H1 (cell line): ENCODE results near the gene CACFD1. TPM values are rescaled to one million over a fixed set of nuclear protein-coding genes. Genes with fewer than 3 reads are reported as not detected.

Experiments used
- CTCF ChIA-PET: fragments of 300-600 bp; sonication (Branson Sonifier 250); formaldehyde crosslinking; loops from one replicate; lab custom pipeline; 2021; ENCODE audit not compliant: partially characterized antibody; lab: Charles Lee
- POLR2A ChIA-PET: fragments of 300-600 bp; sonication (Branson Sonifier 250); formaldehyde crosslinking; loops from one replicate; lab custom pipeline; 2021; ENCODE audit warnings: inconsistent platforms; ENCODE audit not compliant: partially characterized antibody; lab: Charles Lee
- DNase-seq, 2 experiments: peaks; one replicate each; pipeline versions ENCODE4 v3.0.0 to v3.0.0-alpha.2; 2010 to 2022; ENCODE audit warnings: low spot score in 2 of 2, low read depth in 1 of 2, mixed read lengths in 1 of 2
- FAIRE-seq: peaks from 2 replicates; lab custom pipeline; 2011; peaks lifted over from hg19 to GRCh38; lab: Jason Lieb, UNC
- H2AFZ ChIP-seq: 2 replicates; pipeline ENCODE4 v1.8.1; 2012; ENCODE audit warnings: low read length, inconsistent platforms
- H2AK5ac ChIP-seq: 2 replicates; pipeline ENCODE4 v1.6.1; 2013; ENCODE audit warnings: low read depth, low read length
- H2BK120ac ChIP-seq: replicated peaks from 2 replicates; pipeline ENCODE3; 2013; ENCODE audit warnings: low read depth, low read length, inconsistent platforms
- H2BK12ac ChIP-seq: 2 replicates; pipeline ENCODE4 v1.6.1; 2013; ENCODE audit warnings: low read depth, low read length
- H2BK15ac ChIP-seq: 2 replicates; pipeline ENCODE4 v1.6.1; 2013; ENCODE audit warnings: low read length
- H2BK20ac ChIP-seq: 2 replicates; pipeline ENCODE4 v1.6.1; 2013; ENCODE audit warnings: low read length
- H2BK5ac ChIP-seq: 2 replicates; pipeline ENCODE4 v1.6.1; 2013; ENCODE audit warnings: low read depth, low read length
- H3K14ac ChIP-seq: 2 replicates; pipeline ENCODE4 v1.6.1; 2013; ENCODE audit warnings: inconsistent platforms; ENCODE audit not compliant: insufficient read length
- H3K18ac ChIP-seq: 2 replicates; pipeline ENCODE4 v1.6.1; 2013; ENCODE audit warnings: low read length; ENCODE audit errors: extremely low read depth
- H3K23ac ChIP-seq: 2 replicates; pipeline ENCODE4 v1.6.1; 2013; ENCODE audit warnings: inconsistent platforms; ENCODE audit not compliant: insufficient read length
- H3K23me2 ChIP-seq: 2 replicates; pipeline ENCODE4 v1.6.1; 2013; ENCODE audit warnings: low read depth, low read length
- H3K27ac ChIP-seq: 2 replicates; pipeline ENCODE4 v1.6.1; 2011; ENCODE audit warnings: low read depth, low read length, inconsistent platforms
- H3K27me3 ChIP-seq, 4 experiments: replicated peaks in 1 of 4; 1 replicate in 1 of 4; 2 replicates in 3 of 4; pipeline versions ENCODE4 v1.6.1 to v1.8.1; 2011 to 2013; ENCODE audit warnings: low read length in 3 of 4, mild to moderate bottlenecking in 3 of 4, inconsistent platforms in 2 of 4, mixed read lengths in 2 of 4, moderate library complexity in 1 of 4; ENCODE audit not compliant: control insufficient read depth in 3 of 4, insufficient read depth in 3 of 4; ENCODE audit errors: extremely low read depth in 1 of 4
- H3K36me3 ChIP-seq, 4 experiments: 2 replicates each; pipeline versions ENCODE4 v1.6.1 to v1.8.1; 2011 to 2013; ENCODE audit warnings: mild to moderate bottlenecking in 4 of 4, low read length in 3 of 4, moderate library complexity in 2 of 4, control low read depth in 1 of 4, inconsistent platforms in 1 of 4; ENCODE audit not compliant: insufficient read depth in 4 of 4, control insufficient read depth in 2 of 4
- H3K4ac ChIP-seq: replicated peaks from 2 replicates; pipeline ENCODE3; 2013; ENCODE audit warnings: low read length, low read depth, mixed read lengths, inconsistent platforms; ENCODE audit not compliant: insufficient read length
- H3K4me1 ChIP-seq, 4 experiments: replicated peaks in 1 of 4; 1 replicate in 1 of 4; 2 replicates in 3 of 4; pipeline versions ENCODE4 v1.6.1 to v1.8.1; 2011 to 2013; ENCODE audit warnings: low read length in 3 of 4, inconsistent platforms in 2 of 4, mixed read lengths in 1 of 4; ENCODE audit not compliant: insufficient read depth in 4 of 4, control insufficient read depth in 3 of 4
- H3K4me2 ChIP-seq, 2 experiments: 2 replicates each; pipeline versions ENCODE4 v1.6.1 to v1.8.1; 2011 to 2013; ENCODE audit warnings: low read depth in 2 of 2, low read length in 2 of 2, control low read depth in 1 of 2, inconsistent platforms in 1 of 2, mild to moderate bottlenecking in 1 of 2; ENCODE audit not compliant: insufficient read depth in 1 of 2
- H3K4me3 ChIP-seq, 4 experiments: fragments of 200-600, 300-600 bp in 1 of 4; sonication (generic), shearing (Covaris generic), sonication (Bioruptor Twin) in 1 of 4; 2 replicates each; pipeline versions ENCODE4 v1.5.1 to v1.8.1; 2011 to 2016; ENCODE audit warnings: low read length in 4 of 4, low read depth in 3 of 4, control low read depth in 2 of 4, inconsistent platforms in 2 of 4, mild to moderate bottlenecking in 2 of 4, mixed read lengths in 1 of 4, moderate library complexity in 1 of 4; ENCODE audit not compliant: insufficient read depth in 2 of 4; ENCODE audit errors: extremely low read depth in 1 of 4
- H3K56ac ChIP-seq: replicated peaks from 2 replicates; pipeline ENCODE3; 2013; ENCODE audit warnings: low read depth, mild to moderate bottlenecking, mixed read lengths, low read length, inconsistent platforms; ENCODE audit not compliant: insufficient read length
- H3K79me1 ChIP-seq: 2 replicates; pipeline ENCODE4 v1.6.1; 2013; ENCODE audit warnings: low read depth, low read length, control low read depth
- H3K79me2 ChIP-seq, 2 experiments: 2 replicates each; pipeline versions ENCODE4 v1.6.1 to v1.8.1; 2012 to 2013; ENCODE audit warnings: low read length in 2 of 2, mild to moderate bottlenecking in 2 of 2, inconsistent platforms in 1 of 2; ENCODE audit not compliant: insufficient read depth in 2 of 2, control insufficient read depth in 1 of 2
- H3K9ac ChIP-seq, 4 experiments: replicated peaks in 1 of 4; 1 replicate in 1 of 4; 2 replicates in 3 of 4; pipeline versions ENCODE4 v1.6.1 to v1.8.1; 2011 to 2013; ENCODE audit warnings: low read depth in 3 of 4, low read length in 3 of 4, control low read depth in 2 of 4, mild to moderate bottlenecking in 2 of 4, moderate library complexity in 2 of 4, inconsistent platforms in 1 of 4; ENCODE audit errors: extremely low read depth in 1 of 4
- H3K9me3 ChIP-seq, 2 experiments: 2 replicates each; pipeline versions ENCODE4 v1.6.1 to v1.8.1; 2012 to 2013; ENCODE audit warnings: mild to moderate bottlenecking in 2 of 2, moderate library complexity in 2 of 2, control low read depth in 1 of 2, inconsistent platforms in 1 of 2, low read depth in 1 of 2, low read length in 1 of 2, mixed read lengths in 1 of 2; ENCODE audit not compliant: insufficient read depth in 2 of 2
- H4K20me1 ChIP-seq, 2 experiments: replicated peaks in 1 of 2; 2 replicates each; pipeline versions ENCODE3 to v1.8.1; 2011 to 2013; ENCODE audit warnings: inconsistent platforms in 2 of 2, low read length in 2 of 2, mild to moderate bottlenecking in 1 of 2; ENCODE audit not compliant: insufficient read depth in 2 of 2, control insufficient read depth in 1 of 2
- H4K5ac ChIP-seq: 2 replicates; pipeline ENCODE4 v1.6.1; 2013; ENCODE audit warnings: low read length, low read depth, mixed read lengths, inconsistent platforms; ENCODE audit not compliant: insufficient read length
- H4K8ac ChIP-seq: 2 replicates; pipeline ENCODE4 v1.8.0; 2013; ENCODE audit warnings: mild to moderate bottlenecking, moderate library complexity, low read length, inconsistent platforms; ENCODE audit not compliant: insufficient read depth; ENCODE audit errors: extremely low read depth
- H4K91ac ChIP-seq: replicated peaks from 2 replicates; pipeline ENCODE3; 2013; ENCODE audit warnings: low read length, mixed read lengths, inconsistent platforms; ENCODE audit not compliant: insufficient read length
- CBX5 ChIP-seq: fragments of 300-800, 300-1000 bp; sonication (generic); IDR thresholded peaks from 2 replicates; pipeline ENCODE4 v1.7.1; 2016; ENCODE audit warnings: antibody characterized with exemption, low read length, low read depth
- CEBPB ChIP-seq: IDR thresholded peaks from 2 replicates; pipeline ENCODE4 v1.6.1; 2012; ENCODE audit warnings: low read depth, low read length
- E2F6 ChIP-seq: IDR thresholded peaks from 2 replicates; pipeline ENCODE4 v1.6.1; 2012; ENCODE audit warnings: inconsistent platforms
- EZH2 ChIP-seq: fragments of 200-600 bp; sonication (generic); IDR thresholded peaks from 2 replicates; pipeline ENCODE4 v1.7.1; 2012; ENCODE audit warnings: low read depth, mild to moderate bottlenecking, moderate library complexity, low read length, inconsistent platforms; ENCODE audit not compliant: severe bottlenecking
- HDAC2 ChIP-seq, 2 experiments: fragments of 300-600 bp in 1 of 2; sonication (generic) in 1 of 2; IDR thresholded peaks; 2 replicates each; pipeline ENCODE4 v1.6.1; 2011 to 2012; ENCODE audit warnings: low read depth in 2 of 2, low read length in 2 of 2, mild to moderate bottlenecking in 2 of 2, moderate library complexity in 2 of 2, borderline replicate concordance in 1 of 2, inconsistent platforms in 1 of 2
- JUND ChIP-seq: IDR thresholded peaks from 2 replicates; pipeline ENCODE4 v1.6.1; 2011; ENCODE audit warnings: mild to moderate bottlenecking, improper control_type of control experiment, low read length
- KDM5A ChIP-seq: fragments of 200-600 bp; IDR thresholded peaks from 2 replicates; pipeline ENCODE4 v1.7.1; 2012; ENCODE audit warnings: mild to moderate bottlenecking, low read length, inconsistent platforms, mixed read lengths
- MAFK ChIP-seq: IDR thresholded peaks from 2 replicates; pipeline ENCODE4 v1.6.1; 2012; ENCODE audit warnings: low read depth, mild to moderate bottlenecking, improper control_type of control experiment, low read length
- SP4 ChIP-seq: IDR thresholded peaks from 2 replicates; pipeline ENCODE4 v1.6.1; 2012; ENCODE audit warnings: low read length, inconsistent platforms
- SUZ12 ChIP-seq: fragments of 200-600 bp; sonication (generic); IDR thresholded peaks from 2 replicates; pipeline ENCODE4 v1.6.1; 2012; ENCODE audit warnings: mild to moderate bottlenecking, inconsistent platforms, low read length, moderate library complexity, mixed read lengths
- TBP ChIP-seq: IDR thresholded peaks from 2 replicates; pipeline ENCODE4 v1.6.1; 2011; ENCODE audit warnings: low read depth, low read length, improper control_type of control experiment
- WGBS, 2 experiments: shearing (Covaris generic) in 1 of 2; methylation state at CpG; one replicate each; pipeline versions ENCODE4 v1.1.6 to v1.1.7; 2013 to 2015; ENCODE audit warnings: low lambda C conversion rate in 2 of 2, mixed read lengths in 2 of 2, inconsistent platforms in 1 of 2, low coverage in 1 of 2, missing lambda C conversion rate in 1 of 2; ENCODE audit not compliant: insufficient replicate concordance in 2 of 2, insufficient coverage in 1 of 2, insufficient read length in 1 of 2; ENCODE audit errors: extremely low coverage in 1 of 2, missing lambda C conversion rate in 1 of 2; 5-methylcytosine and 5-hydroxymethylcytosine counted together
- polyA plus RNA-seq, 7 experiments: library from polyadenylated mRNA; depleted of rRNA in 3 of 7; stranded (reverse) in 5 of 7; unstranded in 2 of 7; fragments of >200 nt in 5 of 7; fragments of 200-250 nt in 2 of 7; gene quantifications; 1 replicate in 5 of 7; 2 replicates in 1 of 7; 4 replicates in 1 of 7; pipeline versions ENCODE4 v1.2.1 to v1.2.3, GENCODE V29; 2011 to 2013; ENCODE audit warnings: missing spikeins in 2 of 7, mixed read lengths in 2 of 7
- total RNA-seq: library from RNA; stranded (reverse); fragmentation: NEBNext Ultra II Directional; extraction: Animal tissue kit (Norgen Biotek cat#: 25700); gene quantifications from 2 replicates; pipeline ENCODE4 v1.2.1, GENCODE V29; 2021
- TF ChIP-seq, protein P1 (sequence below): IDR thresholded peaks from 2 replicates; pipeline ENCODE4 v1.6.1; 2011; ENCODE audit warnings: low read length, improper control_type of control experiment

The CACFD1 gene
- total and polyA plus RNA-seq, 2 of the 8 experiments (the other 6 are each of a cell fraction or from before 2014, with no cell fraction given): 13.4 to 15.5 TPM

DNA sequence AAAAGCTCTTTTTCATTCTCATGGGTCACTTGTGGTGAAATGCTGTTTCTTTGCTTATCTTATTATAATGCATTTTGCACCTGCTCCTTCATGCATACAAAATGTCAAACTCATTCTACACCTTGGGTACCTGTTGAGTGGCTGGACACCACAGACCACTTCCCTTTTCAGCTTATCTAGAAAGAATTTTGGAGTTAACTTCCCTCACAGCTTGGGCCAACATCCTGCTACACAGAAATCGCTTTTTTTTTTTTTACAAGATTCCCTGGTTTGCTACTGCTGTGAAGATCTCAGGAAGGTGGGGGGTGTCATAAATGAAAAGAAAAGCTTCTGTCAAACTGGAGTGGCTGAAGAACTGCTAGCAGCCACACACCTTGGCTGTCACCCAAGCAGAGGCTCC lies 44.6 kb upstream of the CACFD1 start:
- DNase-seq (no peak), FAIRE-seq (no peak)
- H2BK15ac ChIP-seq: no peak overlapping the region
- CTCF ChIA-PET: interaction anchor here (1.0 to 2.3 kb wide), 9 partner anchors 9 to 171 kb away, joined by 3 to 10 read pairs (median 3); no protein-coding TSS in a partner anchor
- no peak overlapping the region for H3K4me3 ChIP-seq
- POLR2A ChIA-PET: interaction anchor here (5.0 to 5.2 kb wide), 2 partner anchors 12 to 66 kb away, joined by 29 to 31 read pairs; partner anchors contain the start of genes MED22 and RPL7A
- no peak overlapping the region for H2BK20ac ChIP-seq
- peaks cover 0 to 38% of the 10 kb centered on the region in 2 experiments; a peak in 2 of 4 replicates for H3K79me2 ChIP-seq
- no peak overlapping the region for H3K4ac ChIP-seq
- H3K4me2 ChIP-seq: no peak overlapping the region
- H4K5ac ChIP-seq: no peak overlapping the region
- H2AFZ ChIP-seq: no peak overlapping the region
- no peak overlapping the region for H3K18ac ChIP-seq
- H4K91ac ChIP-seq: no peak overlapping the region
- H2BK12ac ChIP-seq: no peak overlapping the region
- peaks cover 24% of the 10 kb centered on the region for H3K79me1 ChIP-seq
- peaks cover 0 to 12% (median 4%) of the 10 kb centered on the region in 4 experiments; a peak in 3 of 7 replicates for H3K4me1 ChIP-seq
- H4K20me1 ChIP-seq: peaks cover 2 to 20% of the 10 kb centered on the region in 2 experiments
- H3K23ac ChIP-seq: no peak overlapping the region
- H3K27me3 ChIP-seq: no peaks in the 10 kb centered on the region; a peak in 1 of 7 replicates
- H2BK120ac ChIP-seq: no peak overlapping the region
- no peak overlapping the region for H3K9ac ChIP-seq
- 64% methylated on average over 1 of the region's 1 CpG; no CpG with 5 or more reads in 1 of the 2 experiments for whole genome bisulfite sequencing, 2 experiments
- no peak overlapping the region for H4K8ac ChIP-seq
- no peak overlapping the region for H3K27ac ChIP-seq
- no peak overlapping the region for H2AK5ac ChIP-seq
- no peak overlapping the region for H3K14ac ChIP-seq
- peaks cover 4% of the 10 kb centered on the region for H3K23me2 ChIP-seq
- no peak overlapping the region for H2BK5ac ChIP-seq
- no peaks in the 10 kb centered on the region for H3K9me3 ChIP-seq
- H3K36me3 ChIP-seq: peaks cover 9 to 51% (median 28%) of the 10 kb centered on the region in 4 experiments
- no peak overlapping the region for H3K56ac ChIP-seq
- TF ChIP-seq SP4 (no peak), MAFK (no peak), HDAC2 (IDR thresholded peaks at IDR 0.05; ENCODE audit: borderline replicate concordance in 1 of 2, low read depth in 2 of 2, low read length in 2 of 2) (no peak), TBP (no peak), CBX5 (no peak), SUZ12 (no peak), KDM5A (no peak), EZH2 (no peak), E2F6 (no peak), CEBPB (no peak), JUND (no peak)
- TF ChIP-seq, protein P1, sequence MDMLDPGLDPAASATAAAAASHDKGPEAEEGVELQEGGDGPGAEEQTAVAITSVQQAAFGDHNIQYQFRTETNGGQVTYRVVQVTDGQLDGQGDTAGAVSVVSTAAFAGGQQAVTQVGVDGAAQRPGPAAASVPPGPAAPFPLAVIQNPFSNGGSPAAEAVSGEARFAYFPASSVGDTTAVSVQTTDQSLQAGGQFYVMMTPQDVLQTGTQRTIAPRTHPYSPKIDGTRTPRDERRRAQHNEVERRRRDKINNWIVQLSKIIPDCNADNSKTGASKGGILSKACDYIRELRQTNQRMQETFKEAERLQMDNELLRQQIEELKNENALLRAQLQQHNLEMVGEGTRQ: no peak
